ENCODE results near the gene SYNDIG1. TPM values are rescaled to one million over a fixed set of nuclear protein-coding genes. Genes with fewer than 3 reads are reported as not detected.
A peak's percentile ranks its signal among the peaks of the same experiment; 100 is the strongest.

The SYNDIG1 gene
- total RNA-seq, 1 experiment from 2014 or later = 5.4 TPM

DNA sequence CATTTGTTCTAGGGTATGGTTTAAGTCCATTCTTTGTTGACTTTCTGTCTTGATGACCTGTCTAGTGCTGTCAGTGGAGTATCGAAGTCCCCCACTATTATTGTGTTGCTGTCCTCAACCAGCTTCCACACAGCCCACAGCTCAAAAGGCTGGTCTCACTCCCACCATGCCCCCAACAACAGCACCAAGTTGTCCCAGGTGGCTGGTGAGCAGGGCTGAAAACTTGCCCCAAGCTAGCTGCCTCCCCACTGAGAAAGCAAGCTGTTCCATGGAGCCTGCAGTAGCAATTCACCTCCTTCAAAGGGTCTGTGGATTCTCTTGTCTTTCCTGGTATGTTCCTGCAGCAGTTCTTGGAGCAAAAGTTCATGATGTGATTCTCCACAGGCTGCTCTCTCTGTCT is 221.0 kb downstream of the SYNDIG1 start:
- Histone ChIP-seq H3K14ac (ENCODE audit: insufficient read depth, low read length) (no peak overlapping the region), H3K9me3 (ENCODE audit: control insufficient read depth, low read depth, low read length) (no peaks in the 10 kb centered on the region), H4K5ac (ENCODE audit: insufficient read length, low read depth, low read length) (no peak overlapping the region), H3K4me2 (ENCODE audit: insufficient read depth, insufficient read length, low read length) (no peak overlapping the region), H3K79me2 (ENCODE audit: insufficient read depth, low read length) (no peaks in the 10 kb centered on the region), H2BK15ac (ENCODE audit: low read depth, low read length) (no peak overlapping the region), H3K79me1 (ENCODE audit: insufficient read depth, low read depth, low read length, poor library complexity, severe bottlenecking) (no peaks in the 10 kb centered on the region), H3K4me1 (ENCODE audit: insufficient read depth, low read length) (no peaks in the 10 kb centered on the region), H3K18ac (ENCODE audit: insufficient read length, low read depth, low read length) (no peak overlapping the region), H4K91ac (ENCODE audit: insufficient read length, low read depth, low read length) (no peak overlapping the region), H3K23me2 (ENCODE audit: insufficient read length, low read depth, low read length, poor library complexity, severe bottlenecking) (no peaks in the 10 kb centered on the region), H2AK5ac (ENCODE audit: insufficient read length, low read length) (no peak overlapping the region), H3K4ac (ENCODE audit: low read depth, low read length) (no peak overlapping the region), H3K27ac (ENCODE audit: insufficient read length, low read depth, low read length) (no peak overlapping the region), H3K56ac (ENCODE audit: insufficient read length, low read depth, low read length) (no peak overlapping the region), H4K20me1 (ENCODE audit: control insufficient read depth, insufficient read depth, insufficient read length) (no peaks in the 10 kb centered on the region), H2BK20ac (ENCODE audit: low read depth, low read length, poor library complexity, severe bottlenecking) (no peak overlapping the region), H2BK120ac (ENCODE audit: low read depth, low read length, poor library complexity, severe bottlenecking) (no peak overlapping the region), H2AFZ (ENCODE audit: low read length) (no peak overlapping the region), H2BK12ac (ENCODE audit: insufficient read length, low read depth, low read length) (no peak overlapping the region), H3K27me3 (ENCODE audit: insufficient read depth, low read length) (no peaks in the 10 kb centered on the region), H3T11ph (ENCODE audit: low read length) (no peak overlapping the region), H4K8ac (replicated peaks; ENCODE audit: insufficient read length, low read depth, low read length) (no peak overlapping the region), H3K23ac (ENCODE audit: insufficient read length, low read depth, low read length) (no peak overlapping the region), H2BK5ac (ENCODE audit: insufficient read length, low read length) (no peak overlapping the region), H3K9ac (ENCODE audit: extremely low read depth, insufficient read length, low read length) (no peak overlapping the region)
- Mint-ChIP-seq H3K4me3 (no peak overlapping the region), H3K27ac (no peak overlapping the region), H3K36me3 (ENCODE audit: insufficient read depth in 1 of 3, low read depth in 3 of 3) (peaks cover 0 to 4% (median 0%) of the 10 kb centered on the region in 3 experiments; a peak in 2 of 7 replicates), H3K27me3 (ENCODE audit: low read depth) (peaks cover 7% of the 10 kb centered on the region; the same call in 1 of the 2 replicates), H3K9me3 (peaks cover 6% of the 10 kb centered on the region in 2 experiments; a peak in 3 of 5 replicates), H3K4me1 (peaks cover 0 to 5% of the 10 kb centered on the region in 2 experiments; a peak in 2 of 4 replicates)
- no CpG with 5 or more reads among the region's 1 CpG for WGBS (ENCODE audit: extremely low coverage, insufficient read length, low lambda C conversion rate)
- peak; percentile 5 for DNase-seq
- TF ChIP-seq, protein P1, sequence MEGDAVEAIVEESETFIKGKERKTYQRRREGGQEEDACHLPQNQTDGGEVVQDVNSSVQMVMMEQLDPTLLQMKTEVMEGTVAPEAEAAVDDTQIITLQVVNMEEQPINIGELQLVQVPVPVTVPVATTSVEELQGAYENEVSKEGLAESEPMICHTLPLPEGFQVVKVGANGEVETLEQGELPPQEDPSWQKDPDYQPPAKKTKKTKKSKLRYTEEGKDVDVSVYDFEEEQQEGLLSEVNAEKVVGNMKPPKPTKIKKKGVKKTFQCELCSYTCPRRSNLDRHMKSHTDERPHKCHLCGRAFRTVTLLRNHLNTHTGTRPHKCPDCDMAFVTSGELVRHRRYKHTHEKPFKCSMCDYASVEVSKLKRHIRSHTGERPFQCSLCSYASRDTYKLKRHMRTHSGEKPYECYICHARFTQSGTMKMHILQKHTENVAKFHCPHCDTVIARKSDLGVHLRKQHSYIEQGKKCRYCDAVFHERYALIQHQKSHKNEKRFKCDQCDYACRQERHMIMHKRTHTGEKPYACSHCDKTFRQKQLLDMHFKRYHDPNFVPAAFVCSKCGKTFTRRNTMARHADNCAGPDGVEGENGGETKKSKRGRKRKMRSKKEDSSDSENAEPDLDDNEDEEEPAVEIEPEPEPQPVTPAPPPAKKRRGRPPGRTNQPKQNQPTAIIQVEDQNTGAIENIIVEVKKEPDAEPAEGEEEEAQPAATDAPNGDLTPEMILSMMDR (conservative IDR thresholded peaks at IDR 0.05) = no peak
